SK-N-SH treated with all-trans-retinoic acid at 6 μM for 48 hours (cell line): ENCODE results near the gene NFKBIZ.
A peak's percentile ranks its signal among the peaks of the same experiment; 100 is the strongest.

Experiments
- ATAC-seq: fragments of 200-7000 bp; cut with Tn5 transposase; 3 replicates; pipeline ENCODE4 v1.9.1; 2020; ENCODE audit warnings: mild to moderate bottlenecking, moderate library complexity
- ARNTL ChIP-seq: fragments of 450-650 bp; formaldehyde crosslinking; IDR thresholded peaks from 2 replicates; pipeline ENCODE4 v1.5.0; 2020; ENCODE audit warnings: low read depth, mild to moderate bottlenecking, moderate library complexity, borderline replicate concordance
- BACH2 ChIP-seq: fragments of 250-450 bp; sonication (Bioruptor Pico); IDR thresholded peaks from 2 replicates; pipeline ENCODE4 v1.9.0; 2021; ENCODE audit warnings: mild to moderate bottlenecking, borderline replicate concordance
- CREB5 ChIP-seq: fragments of 250-450 bp; sonication (Bioruptor Pico); IDR thresholded peaks from 2 replicates; pipeline ENCODE4 v1.5.1; 2020; ENCODE audit warnings: low read depth, mild to moderate bottlenecking, moderate library complexity
- CSDC2 ChIP-seq: fragments of 250-450 bp; sonication (Bioruptor Pico); IDR thresholded peaks from 2 replicates; pipeline ENCODE4 v1.5.0; 2020; ENCODE audit warnings: mild to moderate bottlenecking, moderate library complexity
- CSRNP3 ChIP-seq: fragments of 250-450 bp; sonication (Bioruptor Pico); IDR thresholded peaks from 2 replicates; pipeline ENCODE4 v1.5.1; 2021; ENCODE audit warnings: mild to moderate bottlenecking, moderate library complexity
- ESRRG ChIP-seq: fragments of 250-450 bp; sonication (Bioruptor Pico); IDR thresholded peaks from 2 replicates; pipeline ENCODE4 v1.6.1; 2021; ENCODE audit warnings: mild to moderate bottlenecking
- ISL1 ChIP-seq: fragments of 250-450 bp; sonication (Bioruptor Pico); IDR thresholded peaks from 2 replicates; pipeline ENCODE4 v2.1.2; 2022; ENCODE audit warnings: mild to moderate bottlenecking, moderate library complexity
- SNAI2 ChIP-seq: fragments of 250-450 bp; sonication (Bioruptor Pico); IDR thresholded peaks from 2 replicates; pipeline ENCODE4 v1.5.0; 2020; ENCODE audit warnings: mild to moderate bottlenecking, moderate library complexity
- TOX ChIP-seq: fragments of 250-450 bp; sonication (Bioruptor Pico); IDR thresholded peaks from 2 replicates; pipeline ENCODE4 v1.8.0; 2021; ENCODE audit warnings: mild to moderate bottlenecking, moderate library complexity, borderline replicate concordance
- TSHZ2 ChIP-seq: fragments of 250-450 bp; sonication (Bioruptor Pico); IDR thresholded peaks from 2 replicates; pipeline ENCODE4 v1.5.0; 2020; ENCODE audit warnings: mild to moderate bottlenecking, moderate library complexity
- ZC3H10 ChIP-seq: fragments of 250-450 bp; sonication (Bioruptor Pico); IDR thresholded peaks from 2 replicates; pipeline ENCODE4 v1.5.1; 2021; ENCODE audit warnings: mild to moderate bottlenecking, moderate library complexity
- ZFP3 ChIP-seq: fragments of 250-450 bp; sonication (Bioruptor Pico); IDR thresholded peaks from 2 replicates; pipeline ENCODE4 v1.5.0; 2020; ENCODE audit warnings: mild to moderate bottlenecking, moderate library complexity
- ZFP30 ChIP-seq: fragments of 450-650 bp; formaldehyde crosslinking; IDR thresholded peaks from 2 replicates; pipeline ENCODE4 v1.5.0; 2022; ENCODE audit warnings: mild to moderate bottlenecking, moderate library complexity
- ZNF8 ChIP-seq: fragments of 450-650 bp; formaldehyde crosslinking; IDR thresholded peaks from 2 replicates; pipeline ENCODE4 v1.5.0; 2020; ENCODE audit warnings: mild to moderate bottlenecking, moderate library complexity
- TF ChIP-seq, protein P1 (sequence below): fragments of 250-450 bp; sonication (Bioruptor Pico); IDR thresholded peaks from 2 replicates; pipeline ENCODE4 v1.8.0; 2020; ENCODE audit warnings: mild to moderate bottlenecking, moderate library complexity, borderline replicate concordance

Gene NFKBIZ, protein sequence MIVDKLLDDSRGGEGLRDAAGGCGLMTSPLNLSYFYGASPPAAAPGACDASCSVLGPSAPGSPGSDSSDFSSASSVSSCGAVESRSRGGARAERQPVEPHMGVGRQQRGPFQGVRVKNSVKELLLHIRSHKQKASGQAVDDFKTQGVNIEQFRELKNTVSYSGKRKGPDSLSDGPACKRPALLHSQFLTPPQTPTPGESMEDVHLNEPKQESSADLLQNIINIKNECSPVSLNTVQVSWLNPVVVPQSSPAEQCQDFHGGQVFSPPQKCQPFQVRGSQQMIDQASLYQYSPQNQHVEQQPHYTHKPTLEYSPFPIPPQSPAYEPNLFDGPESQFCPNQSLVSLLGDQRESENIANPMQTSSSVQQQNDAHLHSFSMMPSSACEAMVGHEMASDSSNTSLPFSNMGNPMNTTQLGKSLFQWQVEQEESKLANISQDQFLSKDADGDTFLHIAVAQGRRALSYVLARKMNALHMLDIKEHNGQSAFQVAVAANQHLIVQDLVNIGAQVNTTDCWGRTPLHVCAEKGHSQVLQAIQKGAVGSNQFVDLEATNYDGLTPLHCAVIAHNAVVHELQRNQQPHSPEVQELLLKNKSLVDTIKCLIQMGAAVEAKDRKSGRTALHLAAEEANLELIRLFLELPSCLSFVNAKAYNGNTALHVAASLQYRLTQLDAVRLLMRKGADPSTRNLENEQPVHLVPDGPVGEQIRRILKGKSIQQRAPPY

DNA sequence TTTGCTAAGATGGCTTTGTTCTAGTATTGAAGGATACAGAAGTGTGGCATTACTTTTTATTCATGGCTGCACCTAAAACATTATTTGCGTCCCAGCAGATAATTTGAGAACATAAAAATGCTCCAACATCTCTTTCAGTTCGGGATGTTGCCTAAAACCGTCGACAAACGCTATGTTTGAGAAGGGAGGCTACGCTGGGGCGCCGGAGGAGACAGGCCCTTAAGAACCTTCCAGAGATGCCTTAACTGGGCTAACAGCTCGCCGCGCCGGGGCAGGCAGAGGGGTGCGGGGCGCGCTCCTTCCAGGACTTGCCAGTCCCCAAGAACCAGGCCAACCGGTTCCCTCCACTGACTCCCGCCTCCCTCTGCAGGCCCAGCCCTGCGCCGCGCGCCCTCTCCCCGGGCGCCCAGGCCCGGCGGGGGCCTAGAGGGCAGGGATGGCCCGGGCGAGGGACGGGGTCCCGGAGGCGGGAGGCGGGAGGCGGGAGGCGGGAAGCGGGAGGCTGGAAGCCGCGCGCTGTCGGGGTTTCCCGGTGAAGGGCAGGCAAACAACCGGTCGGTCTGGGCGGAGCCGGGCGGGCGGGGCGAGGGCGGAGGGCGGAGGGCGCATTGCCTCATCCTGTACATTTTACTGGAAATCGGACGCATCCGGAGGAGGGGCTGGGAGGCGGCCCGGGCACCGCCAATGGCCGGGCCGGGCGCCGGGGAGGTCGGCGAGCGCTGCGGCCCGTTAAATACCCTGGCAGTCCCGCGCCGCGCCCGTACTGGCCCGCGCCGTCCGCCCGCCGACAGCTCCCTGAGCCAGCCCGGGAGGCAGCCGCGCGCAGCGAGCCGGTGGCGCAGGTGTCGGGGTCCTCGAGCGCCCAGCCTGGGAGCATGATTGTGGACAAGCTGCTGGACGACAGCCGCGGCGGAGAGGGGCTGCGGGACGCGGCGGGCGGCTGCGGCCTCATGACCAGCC, at the start of gene NFKBIZ:
NFKBIZ (plus strand) TSS at position 761 of the 960 bp plus-strand sequence; CDS start at position 876, 115 bp downstream.
- TF ChIP-seq ZNF8 (CRISPR knock-in tag) (no peak), ZC3H10 (peak; percentile 31; the same call in 1 of the 2 replicates), TSHZ2 (peak; percentile 32; the same call in 1 of the 2 replicates), CSDC2 (0 out of 2 replicates have a peak, but pooled peaks have one; percentile 47)
- ATAC-seq = peak; percentile 91

DNA sequence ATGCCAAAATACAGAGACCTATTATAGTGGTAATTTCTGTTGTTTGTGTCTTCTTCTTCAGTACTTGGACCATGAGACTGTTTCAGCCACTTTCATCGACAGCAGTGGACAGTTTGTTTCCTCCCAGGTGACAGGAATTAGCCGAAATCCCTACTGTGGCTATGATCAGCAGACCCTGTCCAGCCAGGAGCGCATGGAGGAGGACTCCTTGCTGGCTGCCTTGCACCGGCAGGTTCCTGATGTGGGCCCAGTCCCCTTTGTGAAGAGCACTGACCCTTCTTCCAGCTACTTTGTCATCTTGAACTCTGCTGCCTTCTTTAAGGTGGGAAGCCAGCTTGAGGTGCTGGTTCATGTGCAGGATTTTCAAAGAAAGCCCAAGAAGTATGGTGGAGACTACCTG, 48.1 kb upstream of the NFKBIZ start:
- no peak for TF ChIP-seq TOX (CRISPR knock-in tag)
- TF ChIP-seq ZFP30 (CRISPR knock-in tag) = no peak
- TF ChIP-seq ESRRG (CRISPR knock-in tag) = no peak
- no peak for TF ChIP-seq ZC3H10
- ATAC-seq = no peak

DNA sequence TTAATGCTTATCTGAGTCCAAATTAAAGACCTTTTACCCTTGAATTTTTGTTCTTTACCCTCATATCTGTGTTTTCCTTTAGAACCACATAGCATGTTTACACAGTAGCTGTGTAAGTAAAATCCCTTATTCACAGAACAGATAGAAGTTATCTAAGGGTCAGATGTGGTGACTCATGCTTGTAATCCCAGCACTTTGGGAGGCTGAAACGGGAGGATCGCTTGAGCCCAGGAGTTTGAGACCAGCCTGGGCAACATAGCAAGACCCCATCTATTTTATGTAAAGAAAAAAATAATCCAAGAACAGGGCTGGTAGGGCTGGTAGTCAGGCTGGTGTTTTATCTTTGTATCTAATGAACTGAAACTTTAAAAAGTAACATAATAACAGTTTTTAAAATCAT, 47.1 kb upstream of the NFKBIZ start:
- no peak for ATAC-seq
- TF ChIP-seq, protein P1, sequence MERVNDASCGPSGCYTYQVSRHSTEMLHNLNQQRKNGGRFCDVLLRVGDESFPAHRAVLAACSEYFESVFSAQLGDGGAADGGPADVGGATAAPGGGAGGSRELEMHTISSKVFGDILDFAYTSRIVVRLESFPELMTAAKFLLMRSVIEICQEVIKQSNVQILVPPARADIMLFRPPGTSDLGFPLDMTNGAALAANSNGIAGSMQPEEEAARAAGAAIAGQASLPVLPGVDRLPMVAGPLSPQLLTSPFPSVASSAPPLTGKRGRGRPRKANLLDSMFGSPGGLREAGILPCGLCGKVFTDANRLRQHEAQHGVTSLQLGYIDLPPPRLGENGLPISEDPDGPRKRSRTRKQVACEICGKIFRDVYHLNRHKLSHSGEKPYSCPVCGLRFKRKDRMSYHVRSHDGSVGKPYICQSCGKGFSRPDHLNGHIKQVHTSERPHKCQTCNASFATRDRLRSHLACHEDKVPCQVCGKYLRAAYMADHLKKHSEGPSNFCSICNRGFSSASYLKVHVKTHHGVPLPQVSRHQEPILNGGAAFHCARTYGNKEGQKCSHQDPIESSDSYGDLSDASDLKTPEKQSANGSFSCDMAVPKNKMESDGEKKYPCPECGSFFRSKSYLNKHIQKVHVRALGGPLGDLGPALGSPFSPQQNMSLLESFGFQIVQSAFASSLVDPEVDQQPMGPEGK (CRISPR knock-in tag) = no peak
- TF ChIP-seq CSRNP3 (CRISPR knock-in tag) = no peak

DNA sequence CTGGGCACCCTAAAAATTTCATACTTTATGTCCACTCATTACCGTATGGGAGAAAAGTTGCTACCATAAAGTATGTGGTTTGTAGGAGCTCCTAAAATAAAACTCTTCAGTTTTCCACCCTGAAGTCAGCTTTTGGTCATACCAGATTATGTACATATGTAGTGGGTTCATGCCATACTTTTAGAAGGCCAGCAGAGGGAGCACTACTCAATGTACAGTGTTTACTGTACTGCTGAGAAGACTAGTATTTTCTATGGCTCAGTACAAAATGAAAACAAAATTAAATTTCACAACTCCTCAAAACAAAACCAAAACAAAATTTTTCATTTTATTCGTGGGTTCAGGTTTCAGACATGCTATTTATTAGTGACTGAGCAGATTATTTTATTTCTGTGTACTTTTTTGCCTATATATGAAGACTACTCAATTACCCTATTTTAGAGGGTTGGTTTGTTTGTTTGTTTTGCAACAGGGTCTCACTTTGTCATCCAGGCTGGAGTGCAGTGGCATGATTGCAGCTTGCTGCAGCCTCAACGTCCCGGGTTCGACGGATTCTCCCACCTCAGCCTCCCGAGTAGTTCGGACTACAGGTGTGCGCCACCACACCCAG, 46.0 kb upstream of the NFKBIZ start:
- no peak for TF ChIP-seq ISL1
- no peak for TF ChIP-seq CSRNP3 (CRISPR knock-in tag)
- peak; percentile 100 for ATAC-seq

- TF ChIP-seq ARNTL = no peak
- ATAC-seq = no peak
Observed at GRCh38 chr3:101803939-101804338, 45.4 kb upstream of the NFKBIZ start.

DNA sequence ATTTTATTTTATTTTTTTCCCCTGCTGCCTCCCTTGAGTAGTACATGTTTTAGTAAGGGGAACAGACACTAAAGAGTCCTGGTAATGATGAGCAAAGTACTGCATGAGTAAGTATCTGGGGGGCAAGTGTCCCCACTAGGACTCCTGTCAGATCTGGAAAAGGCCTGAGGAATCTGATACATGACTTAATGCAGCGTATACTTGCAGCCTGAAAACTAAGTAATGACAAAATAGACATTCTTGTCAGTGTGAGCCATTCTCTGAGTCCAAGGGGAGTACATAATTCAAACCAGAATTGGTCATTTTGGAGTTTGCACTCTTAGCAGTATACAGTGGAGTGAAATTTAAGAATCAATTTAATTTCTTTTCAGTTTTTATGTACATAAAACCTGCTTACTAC, 42.8 kb upstream of the NFKBIZ start:
- ATAC-seq = no peak
- TF ChIP-seq BACH2 (CRISPR knock-in tag) (no peak), TOX (CRISPR knock-in tag) (no peak), CSRNP3 (CRISPR knock-in tag) (no peak), CREB5 (CRISPR knock-in tag) (no peak), ZFP3 (CRISPR knock-in tag) (no peak), CSDC2 (no peak), ESRRG (CRISPR knock-in tag) (no peak), SNAI2 (CRISPR knock-in tag) (no peak)
- TF ChIP-seq, protein P1 (CRISPR knock-in tag) = no peak
